DND-41 (cell line): ENCODE results near the gene WNT11.

Source experiments
- ATAC-seq: fragments of 200-7000 bp; cut with Tn5 transposase; 3 replicates; pipeline ENCODE4 v1.9.1; 2021; ENCODE audit warnings: low read depth; ENCODE audit not compliant: insufficient read depth
- DNase-seq: peaks from one replicate; pipeline ENCODE4 v3.0.0-alpha.2; 2020
- H2AFZ ChIP-seq: 2 replicates; pipeline ENCODE4 v1.6.0; 2012; ENCODE audit warnings: low read depth, low read length
- H3K27ac ChIP-seq: 2 replicates; pipeline ENCODE4 v1.5.1; 2012; ENCODE audit warnings: low read length, inconsistent platforms
- H3K27me3 ChIP-seq: fragments of 200-600 bp; sonication (generic); 2 replicates; pipeline ENCODE4 v1.6.0; 2012; ENCODE audit warnings: low read length, mild to moderate bottlenecking, inconsistent platforms; ENCODE audit not compliant: insufficient read depth, poor library complexity
- H3K36me3 ChIP-seq: 2 replicates; pipeline ENCODE4 v1.5.1; 2012; ENCODE audit warnings: low read length, inconsistent platforms; ENCODE audit not compliant: insufficient read depth
- H3K4me1 ChIP-seq: 2 replicates; pipeline ENCODE4 v1.5.1; 2012; ENCODE audit warnings: mild to moderate bottlenecking, low read length; ENCODE audit not compliant: insufficient read depth
- H3K4me2 ChIP-seq: 2 replicates; pipeline ENCODE4 v1.6.0; 2012; ENCODE audit warnings: mild to moderate bottlenecking, moderate library complexity, low read length, inconsistent platforms; ENCODE audit not compliant: insufficient read depth
- H3K4me3 ChIP-seq, 2 experiments: fragments of 200-600 bp in 1 of 2; shearing (Covaris generic) in 1 of 2; 2 replicates each; pipeline ENCODE4 v1.5.1; 2012 to 2016; ENCODE audit warnings: inconsistent platforms in 2 of 2, low read length in 2 of 2, mild to moderate bottlenecking in 2 of 2, low read depth in 1 of 2, moderate library complexity in 1 of 2
- H3K79me2 ChIP-seq: 2 replicates; pipeline ENCODE4 v1.6.0; 2012; ENCODE audit warnings: low read length, inconsistent platforms; ENCODE audit not compliant: insufficient read depth
- H3K9ac ChIP-seq: 2 replicates; pipeline ENCODE4 v1.6.0; 2012; ENCODE audit warnings: low read depth, mild to moderate bottlenecking, inconsistent platforms, low read length, moderate library complexity
- H3K9me3 ChIP-seq: 2 replicates; pipeline ENCODE4 v1.5.1; 2012; ENCODE audit warnings: low read length, moderate library complexity, mild to moderate bottlenecking, inconsistent platforms; ENCODE audit not compliant: insufficient read depth, severe bottlenecking
- H4K20me1 ChIP-seq: 2 replicates; pipeline ENCODE4 v1.6.0; 2012; ENCODE audit warnings: low read length; ENCODE audit not compliant: insufficient read depth
- EZH2 ChIP-seq: IDR thresholded peaks from 3 replicates; pipeline ENCODE4 v1.6.1; 2012; ENCODE audit warnings: borderline replicate concordance, low read depth, mild to moderate bottlenecking, moderate library complexity, low read length, inconsistent platforms; ENCODE audit not compliant: severe bottlenecking
- TF ChIP-seq, protein P1 (sequence below): IDR thresholded peaks from 2 replicates; pipeline ENCODE4 v1.5.1; 2012; ENCODE audit warnings: borderline replicate concordance, low read length, moderate library complexity, mild to moderate bottlenecking; ENCODE audit not compliant: poor library complexity, severe bottlenecking; ENCODE audit errors: extremely low read depth

WNT11 gene

DNA sequence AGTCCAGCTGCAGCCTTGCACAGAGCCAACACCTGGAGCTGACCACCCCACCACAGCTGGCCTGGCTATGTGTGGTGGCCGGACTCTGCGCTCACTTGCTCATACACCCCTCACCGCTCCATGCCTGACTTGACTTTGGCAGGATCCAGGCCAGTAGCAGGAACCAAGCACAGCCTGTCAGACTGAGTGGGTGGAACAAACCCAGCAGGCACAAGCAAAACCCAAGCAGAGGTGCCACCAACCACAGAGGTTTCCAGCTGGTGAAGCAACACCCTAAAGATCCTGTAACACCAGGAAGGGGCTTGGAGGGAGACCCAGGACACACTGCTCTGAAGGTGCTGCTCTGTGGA lies 44.9 kb upstream of the WNT11 start:
- no peak overlapping the region for H3K4me3 ChIP-seq
- no peaks in the 10 kb centered on the region for H3K4me1 ChIP-seq
- no peak overlapping the region for H2AFZ ChIP-seq
- DNase-seq = no peak
- H3K27ac ChIP-seq = no peak overlapping the region
- no peaks in the 10 kb centered on the region for H3K36me3 ChIP-seq
- H4K20me1 ChIP-seq = no peaks in the 10 kb centered on the region
- H3K4me2 ChIP-seq = no peak overlapping the region
- H3K9ac ChIP-seq = no peak overlapping the region
- H3K79me2 ChIP-seq = no peaks in the 10 kb centered on the region
- H3K9me3 ChIP-seq = peaks cover 13% of the 10 kb centered on the region
- no peaks in the 10 kb centered on the region for H3K27me3 ChIP-seq
- TF ChIP-seq, protein P1, sequence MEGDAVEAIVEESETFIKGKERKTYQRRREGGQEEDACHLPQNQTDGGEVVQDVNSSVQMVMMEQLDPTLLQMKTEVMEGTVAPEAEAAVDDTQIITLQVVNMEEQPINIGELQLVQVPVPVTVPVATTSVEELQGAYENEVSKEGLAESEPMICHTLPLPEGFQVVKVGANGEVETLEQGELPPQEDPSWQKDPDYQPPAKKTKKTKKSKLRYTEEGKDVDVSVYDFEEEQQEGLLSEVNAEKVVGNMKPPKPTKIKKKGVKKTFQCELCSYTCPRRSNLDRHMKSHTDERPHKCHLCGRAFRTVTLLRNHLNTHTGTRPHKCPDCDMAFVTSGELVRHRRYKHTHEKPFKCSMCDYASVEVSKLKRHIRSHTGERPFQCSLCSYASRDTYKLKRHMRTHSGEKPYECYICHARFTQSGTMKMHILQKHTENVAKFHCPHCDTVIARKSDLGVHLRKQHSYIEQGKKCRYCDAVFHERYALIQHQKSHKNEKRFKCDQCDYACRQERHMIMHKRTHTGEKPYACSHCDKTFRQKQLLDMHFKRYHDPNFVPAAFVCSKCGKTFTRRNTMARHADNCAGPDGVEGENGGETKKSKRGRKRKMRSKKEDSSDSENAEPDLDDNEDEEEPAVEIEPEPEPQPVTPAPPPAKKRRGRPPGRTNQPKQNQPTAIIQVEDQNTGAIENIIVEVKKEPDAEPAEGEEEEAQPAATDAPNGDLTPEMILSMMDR = no peak
- no peak for TF ChIP-seq EZH2
- ATAC-seq = no peak

DNA sequence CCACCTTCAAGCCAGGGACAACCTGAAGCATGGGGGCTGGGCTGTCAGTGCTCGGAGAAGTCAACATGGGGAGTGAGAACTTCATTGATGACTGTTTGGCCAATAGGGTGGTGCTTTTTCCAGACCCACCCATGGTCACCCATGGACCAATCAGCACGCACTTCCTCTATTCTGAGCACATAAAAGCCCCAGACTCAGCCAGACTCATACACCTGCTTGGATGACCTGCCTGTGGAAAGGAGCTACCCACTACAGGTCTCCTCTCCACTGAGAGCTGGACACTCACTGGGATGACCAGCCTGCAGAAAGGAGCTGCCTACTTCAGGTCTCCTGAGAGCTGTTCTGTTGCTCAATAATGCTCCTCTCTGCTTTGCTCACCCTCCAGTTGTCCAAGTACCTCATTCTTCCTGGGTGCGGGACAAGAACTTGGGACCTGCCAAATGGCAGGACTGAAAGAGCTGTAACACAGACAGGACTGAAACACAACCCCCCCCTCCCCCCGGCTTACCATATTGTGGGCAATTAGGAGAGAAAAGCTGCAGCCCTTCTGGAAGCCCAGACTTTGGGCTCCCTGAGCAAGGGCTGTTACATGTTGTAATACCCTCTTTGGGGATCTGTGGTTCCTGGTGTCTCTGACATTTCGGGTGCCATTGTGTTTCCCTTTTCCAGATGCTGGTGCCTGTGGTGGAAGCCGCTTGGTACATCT lies 44.4 kb upstream of the WNT11 start:
- Histone ChIP-seq H3K79me2 (no peaks in the 10 kb centered on the region), H3K9me3 (peaks cover 13% of the 10 kb centered on the region), H3K4me2 (no peak overlapping the region), H3K36me3 (no peaks in the 10 kb centered on the region), H3K27ac (no peak overlapping the region), H2AFZ (no peak overlapping the region), H3K9ac (no peak overlapping the region), H4K20me1 (no peaks in the 10 kb centered on the region), H3K27me3 (no peaks in the 10 kb centered on the region), H3K4me1 (no peaks in the 10 kb centered on the region), H3K4me3 (no peak overlapping the region)
- ATAC-seq = no peak
- TF ChIP-seq EZH2 = no peak
- TF ChIP-seq, protein P1 = no peak
- DNase-seq = no peak

DNA sequence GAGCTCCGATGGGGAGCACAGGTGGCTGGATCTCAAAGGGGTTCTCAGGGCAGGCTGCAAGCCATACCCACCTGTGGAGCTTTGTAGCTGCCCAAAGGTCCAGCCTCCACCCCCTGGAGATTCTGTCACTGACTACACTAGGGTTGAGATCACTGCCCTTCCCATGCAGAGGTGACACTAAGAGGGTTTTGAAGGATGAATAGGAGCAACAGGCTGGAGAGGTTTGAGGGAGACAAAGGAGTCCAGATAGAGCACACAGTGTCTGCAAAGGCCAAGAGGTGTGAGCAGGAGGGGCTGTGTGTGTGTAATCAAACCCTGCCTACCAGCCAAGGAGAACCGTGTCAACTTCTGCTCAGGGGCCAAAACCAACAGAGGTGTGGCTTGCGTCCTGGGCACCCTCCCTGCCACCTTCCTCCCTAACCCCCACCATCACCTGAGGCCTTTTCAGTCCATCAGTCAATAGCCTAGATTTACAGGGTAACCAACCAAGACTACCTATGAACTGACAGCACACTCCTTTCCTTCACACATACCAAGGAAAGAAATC lies 43.0 kb upstream of the WNT11 start:
- Histone ChIP-seq H3K4me2 (no peak overlapping the region), H3K9me3 (peaks cover 13% of the 10 kb centered on the region), H3K27ac (no peak overlapping the region), H3K4me3 (no peak overlapping the region), H4K20me1 (no peaks in the 10 kb centered on the region), H3K9ac (no peak overlapping the region), H3K27me3 (no peaks in the 10 kb centered on the region), H3K79me2 (no peaks in the 10 kb centered on the region), H2AFZ (no peak overlapping the region), H3K4me1 (no peaks in the 10 kb centered on the region), H3K36me3 (no peaks in the 10 kb centered on the region)
- DNase-seq (no peak), ATAC-seq (no peak)
- no peak for TF ChIP-seq EZH2
- TF ChIP-seq, protein P1 = no peak
